Measurements from ENCODE around the gene COL19A1. TPM values are rescaled to one million over a fixed set of nuclear protein-coding genes. Genes with fewer than 3 reads are reported as not detected.

COL19A1 gene
- total and polyA plus RNA-seq, 3 donors from 2014 or later, result 0.30 to 2.5 (median 1.4) TPM

- peak overlapping the region in 1 of 2 donors; percentile 15 for H3K4me3 ChIP-seq
- H3K9me3 ChIP-seq, result no peaks in the 10 kb centered on the region
- peak; percentile 77 for DNase-seq
- 10 to 17% methylated on average over 24 of the region's 24 CpGs for WGBS, 2 donors
- H3K27me3 ChIP-seq, result no peaks in the 10 kb centered on the region
- TF ChIP-seq CTCF (IDR thresholded peaks at IDR 0.05) (peak in 2 of 3 experiments; percentile 29 to 40), POLR2A (IDR thresholded peaks at IDR 0.05) (no peak)
- no peaks in the 10 kb centered on the region for H3K4me1 ChIP-seq
- intact Hi-C loops (cut with DNase I; ENCODE audit: low total_unique reads), result no loop called here
- H3K27ac ChIP-seq, result no peak overlapping the region
- no peaks in the 10 kb centered on the region for H3K36me3 ChIP-seq (ENCODE audit: low read depth, missing control alignments)
Measured at GRCh38 chr6:70166088-70166958, 300.0 kb downstream of the COL19A1 start.

- DNase-seq, result no peak
- Histone ChIP-seq H3K9me3 (no peaks in the 10 kb centered on the region), H3K4me3 (no peak overlapping the region), H3K4me1 (no peaks in the 10 kb centered on the region), H3K27ac (no peak overlapping the region), H3K27me3 (no peaks in the 10 kb centered on the region), H3K36me3 (ENCODE audit: low read depth, missing control alignments) (no peaks in the 10 kb centered on the region)
- no peak for TF ChIP-seq POLR2A (IDR thresholded peaks at IDR 0.05)
- no peak for TF ChIP-seq CTCF (IDR thresholded peaks at IDR 0.05)
- WGBS, 2 donors, result 68 to 76% methylated on average over 5 of the region's 5 CpGs
- intact Hi-C loops (cut with DNase I; ENCODE audit: low total_unique reads), result no loop called here
Measured at GRCh38 chr6:70168681-70169377, 302.5 kb downstream of the COL19A1 start.

- Histone ChIP-seq H3K36me3 (ENCODE audit: low read depth, missing control alignments) (no peaks in the 10 kb centered on the region), H3K4me1 (no peaks in the 10 kb centered on the region), H3K27me3 (no peaks in the 10 kb centered on the region), H3K27ac (no peak overlapping the region), H3K9me3 (no peaks in the 10 kb centered on the region), H3K4me3 (no peak overlapping the region)
- TF ChIP-seq POLR2A (IDR thresholded peaks at IDR 0.05) (no peak), CTCF (IDR thresholded peaks at IDR 0.05) (no peak)
- DNase-seq, result no peak
- intact Hi-C loops (cut with DNase I; ENCODE audit: low total_unique reads), result no loop called here
Measured at GRCh38 chr6:70171236-70171635, 304.9 kb downstream of the COL19A1 start.

- no peak for TF ChIP-seq POLR2A (IDR thresholded peaks at IDR 0.05)
- no peak for TF ChIP-seq CTCF (IDR thresholded peaks at IDR 0.05)
- Histone ChIP-seq H3K9me3 (no peaks in the 10 kb centered on the region), H3K4me3 (no peak overlapping the region), H3K4me1 (no peaks in the 10 kb centered on the region), H3K27me3 (no peaks in the 10 kb centered on the region), H3K27ac (no peak overlapping the region), H3K36me3 (ENCODE audit: low read depth, missing control alignments) (no peaks in the 10 kb centered on the region)
- DNase-seq, result no peak
- 54 to 62% methylated on average over 2 of the region's 2 CpGs for WGBS, 2 donors
- intact Hi-C loops (cut with DNase I; ENCODE audit: low total_unique reads), result no loop called here
Measured at GRCh38 chr6:70172252-70172651, 305.9 kb downstream of the COL19A1 start.
